ENCODE data around the gene ETS1. TPM values are rescaled to one million over a fixed set of nuclear protein-coding genes. Genes with fewer than 3 reads are reported as not detected.

ETS1 gene
- total RNA-seq, 1 donor: 67.3 TPM

- Histone ChIP-seq H4K20me1 (ENCODE audit: insufficient read depth, low read length) (no peaks in the 10 kb centered on the region), H3K36me3 (ENCODE audit: insufficient read depth, low read length) (no peaks in the 10 kb centered on the region), H3K79me2 (ENCODE audit: insufficient read depth, low read length) (no peaks in the 10 kb centered on the region), H3K4me1 (ENCODE audit: insufficient read depth, low read length) (no peaks in the 10 kb centered on the region), H3K4me3 (ENCODE audit: insufficient read depth, low read length) (no peak overlapping the region), H3K4me2 (ENCODE audit: insufficient read depth, low read length) (no peak overlapping the region), H3K27me3 (ENCODE audit: insufficient read depth, low read length) (peaks cover 78% of the 10 kb centered on the region), H3K9me3 (ENCODE audit: low read depth, low read length) (no peaks in the 10 kb centered on the region), H3K27ac (ENCODE audit: low read depth, low read length) (no peak overlapping the region), H2AFZ (ENCODE audit: low read length) (no peak overlapping the region)
- no peak for DNase-seq (ENCODE audit: insufficient read length, low spot score, missing footprints)
- no peak for TF ChIP-seq CTCF (IDR thresholded peaks at IDR 0.05; ENCODE audit: extremely low read depth, low read depth, low read length)
These were observed 2.6 kb upstream of the ETS1 start for GRCh38 chr11:128589998-128590397.

- Histone ChIP-seq H3K27me3 (ENCODE audit: insufficient read depth, low read length) (peaks cover 62% of the 10 kb centered on the region), H2AFZ (ENCODE audit: low read length) (no peak overlapping the region), H3K4me3 (ENCODE audit: insufficient read depth, low read length) (no peak overlapping the region), H4K20me1 (ENCODE audit: insufficient read depth, low read length) (no peaks in the 10 kb centered on the region), H3K36me3 (ENCODE audit: insufficient read depth, low read length) (no peaks in the 10 kb centered on the region), H3K27ac (ENCODE audit: low read depth, low read length) (no peak overlapping the region), H3K4me1 (ENCODE audit: insufficient read depth, low read length) (peaks cover 2% of the 10 kb centered on the region), H3K79me2 (ENCODE audit: insufficient read depth, low read length) (no peaks in the 10 kb centered on the region), H3K9me3 (ENCODE audit: low read depth, low read length) (no peaks in the 10 kb centered on the region), H3K4me2 (ENCODE audit: insufficient read depth, low read length) (no peak overlapping the region)
- DNase-seq (ENCODE audit: insufficient read length, low spot score, missing footprints): no peak
- no peak for TF ChIP-seq CTCF (IDR thresholded peaks at IDR 0.05; ENCODE audit: extremely low read depth, low read depth, low read length)
These were observed 735 bp upstream of the ETS1 start for GRCh38 chr11:128588093-128588492.

GRCh38 chr11:128586689-128587088 is 669 bp downstream of the ETS1 start:
- H2AFZ ChIP-seq (ENCODE audit: low read length): no peak overlapping the region
- no peak overlapping the region for H3K4me3 ChIP-seq (ENCODE audit: insufficient read depth, low read length)
- no peak for DNase-seq (ENCODE audit: insufficient read length, low spot score, missing footprints)
- H3K36me3 ChIP-seq (ENCODE audit: insufficient read depth, low read length): no peaks in the 10 kb centered on the region
- H4K20me1 ChIP-seq (ENCODE audit: insufficient read depth, low read length): no peaks in the 10 kb centered on the region
- no peaks in the 10 kb centered on the region for H3K9me3 ChIP-seq (ENCODE audit: low read depth, low read length)
- no peak overlapping the region for H3K27ac ChIP-seq (ENCODE audit: low read depth, low read length)
- TF ChIP-seq CTCF (IDR thresholded peaks at IDR 0.05; ENCODE audit: extremely low read depth, low read depth, low read length): no peak
- H3K27me3 ChIP-seq (ENCODE audit: insufficient read depth, low read length): peaks cover 51% of the 10 kb centered on the region
- H3K79me2 ChIP-seq (ENCODE audit: insufficient read depth, low read length): no peaks in the 10 kb centered on the region
- H3K4me2 ChIP-seq (ENCODE audit: insufficient read depth, low read length): no peak overlapping the region
- H3K4me1 ChIP-seq (ENCODE audit: insufficient read depth, low read length): peaks cover 13% of the 10 kb centered on the region

GRCh38 chr11:128585498-128586238 is 1.7 kb downstream of the ETS1 start:
- Histone ChIP-seq H3K4me1 (ENCODE audit: insufficient read depth, low read length) (peaks cover 13% of the 10 kb centered on the region), H3K36me3 (ENCODE audit: insufficient read depth, low read length) (no peaks in the 10 kb centered on the region), H3K4me3 (ENCODE audit: insufficient read depth, low read length) (no peak overlapping the region), H3K9me3 (ENCODE audit: low read depth, low read length) (no peaks in the 10 kb centered on the region), H2AFZ (ENCODE audit: low read length) (no peak overlapping the region), H3K27me3 (ENCODE audit: insufficient read depth, low read length) (peaks cover 41% of the 10 kb centered on the region), H3K4me2 (ENCODE audit: insufficient read depth, low read length) (no peak overlapping the region), H4K20me1 (ENCODE audit: insufficient read depth, low read length) (no peaks in the 10 kb centered on the region), H3K79me2 (ENCODE audit: insufficient read depth, low read length) (no peaks in the 10 kb centered on the region), H3K27ac (ENCODE audit: low read depth, low read length) (no peak overlapping the region)
- no peak for DNase-seq (ENCODE audit: insufficient read length, low spot score, missing footprints)
- TF ChIP-seq CTCF (IDR thresholded peaks at IDR 0.05; ENCODE audit: extremely low read depth, low read depth, low read length): no peak
